SH-SY5Y (cell line): Measurements from ENCODE around the gene INF2.

ENCODE experiments used
- GATA2 ChIP-seq: IDR thresholded peaks from 2 replicates; pipeline ENCODE4 v1.6.1; 2011; ENCODE audit warnings: mild to moderate bottlenecking, low read depth, low read length
- GATA3 ChIP-seq: IDR thresholded peaks from 2 replicates; pipeline ENCODE4 v1.6.1; 2011; ENCODE audit warnings: low read depth, mild to moderate bottlenecking, low read length, moderate library complexity

GRCh38 chr14:104651876-104652260, 37.5 kb upstream of the INF2 start:
- TF ChIP-seq GATA2 (no peak), GATA3 (no peak)
